Vagina (tissue), 2 donors: Measurements from ENCODE around the gene NFYC. TPM values are rescaled to one million over a fixed set of nuclear protein-coding genes. Genes with fewer than 3 reads are reported as not detected.

Source experiments
- DNase-seq, 2 donors: peaks; one replicate each; pipeline ENCODE4 v3.0.0-alpha.2; 2017; ENCODE audit errors: extremely low spot score in 2 of 2
- H3K27ac ChIP-seq: fragments of 200-600 bp; sonication (generic); one replicate; pipeline ENCODE4 v1.5.1; 2019
- H3K27me3 ChIP-seq: fragments of 200-600 bp; sonication (generic); one replicate; pipeline ENCODE4 v1.5.1; 2019
- H3K36me3 ChIP-seq, 2 donors: fragments of 200-600 bp; sonication (generic); one replicate each; pipeline ENCODE4 v1.5.1; 2017 to 2019
- H3K4me1 ChIP-seq: fragments of 200-600 bp; sonication (generic); one replicate; pipeline ENCODE4 v1.5.1; 2019
- H3K4me3 ChIP-seq, 2 donors: fragments of 200-600 bp; sonication (generic); 1 replicate in 1 of 2; 2 replicates in 1 of 2; pipeline ENCODE4 v1.5.1; 2016 to 2019
- H3K9me3 ChIP-seq: fragments of 200-600 bp; sonication (generic); one replicate; pipeline ENCODE4 v1.5.1; 2019
- POLR2A ChIP-seq, 2 donors: fragments of 450-650 bp; IDR thresholded peaks; one replicate each; pipeline ENCODE4 v1.6.1; 2017; ENCODE audit warnings: antibody characterized with exemption in 2 of 2, mild to moderate bottlenecking in 2 of 2, moderate library complexity in 2 of 2
- POLR2AphosphoS5 ChIP-seq, 2 donors: sonication (generic); formaldehyde crosslinking; IDR thresholded peaks; one replicate each; pipeline ENCODE4 v1.9.0; 2017; ENCODE audit warnings: antibody characterized with exemption in 2 of 2, mild to moderate bottlenecking in 2 of 2, low read depth in 1 of 2; ENCODE audit not compliant: insufficient read depth in 1 of 2
- intact Hi-C: fragments of 100-400 bp; cut with DNase I; formaldehyde crosslinking; loops from one replicate; pipeline ENCODE4 v1.15.1; 2023
- total RNA-seq: library from RNA; depleted of rRNA; stranded (reverse); fragments of >200 nt; gene quantifications from one replicate; pipeline ENCODE4 v1.2.3, GENCODE V29; 2016
- TF ChIP-seq, protein P1 (sequence below), 3 experiments: fragments of 450-650 bp in 2 of 3; fragments of 200-600 bp in 1 of 3; sonication (generic) in 1 of 3; IDR thresholded peaks; one replicate each; pipeline ENCODE4 v1.5.1; 2017 to 2019; ENCODE audit warnings: antibody characterized with exemption in 3 of 3, mild to moderate bottlenecking in 2 of 3, moderate library complexity in 2 of 3

Gene NFYC
- total RNA-seq, 1 donor from 2014 or later = 61.6 TPM

DNA sequence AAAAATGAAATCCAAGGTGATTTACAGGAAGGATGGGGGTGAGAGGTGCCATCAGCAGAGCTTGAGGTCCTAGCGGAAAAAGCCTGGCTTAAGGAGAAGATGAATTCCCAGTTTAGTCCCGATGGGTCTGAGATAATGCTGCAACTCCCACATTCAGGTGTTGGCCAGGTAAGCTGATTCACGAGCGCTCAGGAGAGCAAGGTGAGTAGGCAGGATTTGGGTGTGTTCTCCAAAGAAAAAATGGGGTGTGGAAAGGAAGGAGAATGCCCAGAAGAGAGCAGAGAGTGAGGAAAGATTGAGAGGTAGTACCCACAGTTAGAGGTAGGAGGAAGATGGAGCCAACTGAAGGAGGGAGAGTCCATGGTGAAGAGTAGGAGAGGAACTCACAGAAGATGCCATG, 38.5 kb upstream of the NFYC start:
- no peaks in the 10 kb centered on the region for H3K27me3 ChIP-seq
- H3K36me3 ChIP-seq = no peaks in the 10 kb centered on the region
- no peak overlapping the region for H3K4me3 ChIP-seq
- DNase-seq = no peak
- TF ChIP-seq POLR2AphosphoS5 (IDR thresholded peaks at IDR 0.05; ENCODE audit: insufficient read depth in 1 of 2, low read depth in 1 of 2) = no peak
- TF ChIP-seq, protein P1, sequence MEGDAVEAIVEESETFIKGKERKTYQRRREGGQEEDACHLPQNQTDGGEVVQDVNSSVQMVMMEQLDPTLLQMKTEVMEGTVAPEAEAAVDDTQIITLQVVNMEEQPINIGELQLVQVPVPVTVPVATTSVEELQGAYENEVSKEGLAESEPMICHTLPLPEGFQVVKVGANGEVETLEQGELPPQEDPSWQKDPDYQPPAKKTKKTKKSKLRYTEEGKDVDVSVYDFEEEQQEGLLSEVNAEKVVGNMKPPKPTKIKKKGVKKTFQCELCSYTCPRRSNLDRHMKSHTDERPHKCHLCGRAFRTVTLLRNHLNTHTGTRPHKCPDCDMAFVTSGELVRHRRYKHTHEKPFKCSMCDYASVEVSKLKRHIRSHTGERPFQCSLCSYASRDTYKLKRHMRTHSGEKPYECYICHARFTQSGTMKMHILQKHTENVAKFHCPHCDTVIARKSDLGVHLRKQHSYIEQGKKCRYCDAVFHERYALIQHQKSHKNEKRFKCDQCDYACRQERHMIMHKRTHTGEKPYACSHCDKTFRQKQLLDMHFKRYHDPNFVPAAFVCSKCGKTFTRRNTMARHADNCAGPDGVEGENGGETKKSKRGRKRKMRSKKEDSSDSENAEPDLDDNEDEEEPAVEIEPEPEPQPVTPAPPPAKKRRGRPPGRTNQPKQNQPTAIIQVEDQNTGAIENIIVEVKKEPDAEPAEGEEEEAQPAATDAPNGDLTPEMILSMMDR (IDR thresholded peaks at IDR 0.05) = no peak
- H3K27ac ChIP-seq = no peak overlapping the region
- intact Hi-C loops = no loop called here
- H3K4me1 ChIP-seq = peaks cover 14% of the 10 kb centered on the region
- H3K9me3 ChIP-seq = no peaks in the 10 kb centered on the region

GRCh38 chr1:40653851-40654537, 37.5 kb upstream of the NFYC start:
- DNase-seq = no peak
- H3K27ac ChIP-seq = no peak overlapping the region
- peaks cover 14% of the 10 kb centered on the region for H3K4me1 ChIP-seq
- intact Hi-C loops = no loop called here
- H3K9me3 ChIP-seq = no peaks in the 10 kb centered on the region
- no peaks in the 10 kb centered on the region for H3K27me3 ChIP-seq
- TF ChIP-seq POLR2A (IDR thresholded peaks at IDR 0.05) (no peak), POLR2AphosphoS5 (IDR thresholded peaks at IDR 0.05; ENCODE audit: insufficient read depth in 1 of 2, low read depth in 1 of 2) (no peak)
- TF ChIP-seq, protein P1 (IDR thresholded peaks at IDR 0.05) = no peak
- H3K4me3 ChIP-seq = no peak overlapping the region
- H3K36me3 ChIP-seq = no peaks in the 10 kb centered on the region

DNA sequence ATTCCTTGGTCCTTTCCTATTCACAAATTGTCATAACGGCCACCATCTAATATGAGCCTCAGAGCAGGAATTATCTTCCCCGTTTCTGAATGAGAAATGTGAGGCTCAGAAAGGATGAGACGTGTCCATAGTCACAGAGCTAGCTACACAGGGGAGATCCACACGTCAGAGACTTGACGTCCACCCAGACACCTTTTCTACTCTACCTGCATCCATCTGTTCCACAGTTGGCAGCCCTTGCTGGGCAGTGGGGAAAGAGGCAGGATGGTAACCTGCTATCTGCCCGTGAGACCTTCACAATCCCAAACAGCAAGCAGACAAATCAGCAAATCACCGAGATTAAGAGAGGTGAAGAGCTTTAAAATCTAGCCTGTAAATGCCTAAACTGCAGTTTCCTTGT, 34.5 kb upstream of the NFYC start:
- no peaks in the 10 kb centered on the region for H3K27me3 ChIP-seq
- H3K9me3 ChIP-seq = no peaks in the 10 kb centered on the region
- intact Hi-C loops = no loop called here
- TF ChIP-seq POLR2A (IDR thresholded peaks at IDR 0.05) = no peak
- TF ChIP-seq, protein P1 (IDR thresholded peaks at IDR 0.05) = no peak
- H3K4me1 ChIP-seq = no peaks in the 10 kb centered on the region
- no peak overlapping the region for H3K27ac ChIP-seq
- DNase-seq = no peak
- H3K36me3 ChIP-seq = no peaks in the 10 kb centered on the region
- H3K4me3 ChIP-seq = no peak overlapping the region

DNA sequence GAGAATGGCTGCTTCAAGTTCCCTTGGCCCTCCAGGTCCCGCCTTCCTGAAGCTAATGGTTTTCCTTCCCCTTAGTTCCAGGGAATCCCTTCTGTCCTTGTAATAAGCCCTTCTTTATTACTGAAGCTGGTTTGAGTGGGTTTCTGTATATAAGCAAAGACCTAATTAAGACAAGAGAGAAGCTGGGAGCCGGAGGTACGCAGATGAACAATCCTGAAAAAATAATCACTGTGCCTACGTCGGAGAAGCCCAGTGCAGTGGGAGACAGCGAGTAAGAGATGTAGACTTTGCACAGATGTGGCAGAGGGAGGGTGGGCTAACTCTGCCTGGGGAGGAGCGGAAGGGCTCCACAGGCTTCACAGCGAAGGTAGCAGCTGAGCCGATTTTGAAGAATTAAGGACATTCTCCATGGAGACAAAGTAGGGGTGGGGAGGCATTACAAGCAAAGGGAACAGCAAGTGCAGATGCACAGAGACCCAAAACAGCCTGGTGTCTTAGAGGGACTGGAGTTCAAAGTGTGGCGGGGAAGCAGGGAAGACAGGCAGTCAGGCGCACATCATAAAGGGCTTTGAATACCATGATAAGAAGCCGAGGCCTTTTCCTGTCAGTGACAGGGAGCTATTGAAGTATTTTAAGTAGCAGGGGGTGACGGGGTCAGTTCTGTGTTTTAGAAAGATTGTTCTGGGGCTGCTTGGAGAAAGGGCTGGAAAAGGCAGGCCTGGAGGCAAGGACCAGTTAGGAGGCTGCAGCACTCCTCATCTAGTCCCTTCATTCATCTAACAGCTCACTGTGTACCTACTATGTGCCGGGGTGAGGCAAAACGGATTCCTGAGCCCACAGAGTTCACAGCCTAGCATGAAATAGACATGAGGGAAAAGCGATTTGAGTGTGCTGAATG, 32.5 kb upstream of the NFYC start:
- TF ChIP-seq POLR2A (IDR thresholded peaks at IDR 0.05) (no peak), POLR2AphosphoS5 (IDR thresholded peaks at IDR 0.05; ENCODE audit: insufficient read depth in 1 of 2, low read depth in 1 of 2) (no peak)
- TF ChIP-seq, protein P1 (IDR thresholded peaks at IDR 0.05) = no peak
- H3K4me1 ChIP-seq = peaks cover 5% of the 10 kb centered on the region
- H3K36me3 ChIP-seq = no peaks in the 10 kb centered on the region
- intact Hi-C loops = no loop called here
- H3K4me3 ChIP-seq = no peak overlapping the region
- DNase-seq = no peak
- no peaks in the 10 kb centered on the region for H3K9me3 ChIP-seq
- no peaks in the 10 kb centered on the region for H3K27me3 ChIP-seq
- H3K27ac ChIP-seq = no peak overlapping the region

GRCh38 chr1:40659649-40659947, 31.9 kb upstream of the NFYC start:
- Histone ChIP-seq H3K4me1 (peaks cover 5% of the 10 kb centered on the region), H3K27me3 (no peaks in the 10 kb centered on the region), H3K4me3 (no peak overlapping the region), H3K27ac (no peak overlapping the region), H3K36me3 (no peaks in the 10 kb centered on the region), H3K9me3 (no peaks in the 10 kb centered on the region)
- TF ChIP-seq, protein P1 (IDR thresholded peaks at IDR 0.05) = no peak
- TF ChIP-seq POLR2A (IDR thresholded peaks at IDR 0.05) (no peak), POLR2AphosphoS5 (IDR thresholded peaks at IDR 0.05; ENCODE audit: insufficient read depth in 1 of 2, low read depth in 1 of 2) (no peak)
- no peak for DNase-seq
- intact Hi-C loops = no loop called here
